GM19438 (cell line): ENCODE data around the gene SYNE4.
"Not testable (repeated sequence)": the region's sequence is repeated elsewhere in the genome, so short reads cannot be mapped to it uniquely, and the experiment has no call there.

Experiments
- ATAC-seq: cut with Tn5 transposase; IDR thresholded peaks from one replicate; pipeline ENCODE4 v1.9.1; 2021; ENCODE audit warnings: low read depth; ENCODE audit not compliant: unreplicated experiment

SYNE4 gene

DNA sequence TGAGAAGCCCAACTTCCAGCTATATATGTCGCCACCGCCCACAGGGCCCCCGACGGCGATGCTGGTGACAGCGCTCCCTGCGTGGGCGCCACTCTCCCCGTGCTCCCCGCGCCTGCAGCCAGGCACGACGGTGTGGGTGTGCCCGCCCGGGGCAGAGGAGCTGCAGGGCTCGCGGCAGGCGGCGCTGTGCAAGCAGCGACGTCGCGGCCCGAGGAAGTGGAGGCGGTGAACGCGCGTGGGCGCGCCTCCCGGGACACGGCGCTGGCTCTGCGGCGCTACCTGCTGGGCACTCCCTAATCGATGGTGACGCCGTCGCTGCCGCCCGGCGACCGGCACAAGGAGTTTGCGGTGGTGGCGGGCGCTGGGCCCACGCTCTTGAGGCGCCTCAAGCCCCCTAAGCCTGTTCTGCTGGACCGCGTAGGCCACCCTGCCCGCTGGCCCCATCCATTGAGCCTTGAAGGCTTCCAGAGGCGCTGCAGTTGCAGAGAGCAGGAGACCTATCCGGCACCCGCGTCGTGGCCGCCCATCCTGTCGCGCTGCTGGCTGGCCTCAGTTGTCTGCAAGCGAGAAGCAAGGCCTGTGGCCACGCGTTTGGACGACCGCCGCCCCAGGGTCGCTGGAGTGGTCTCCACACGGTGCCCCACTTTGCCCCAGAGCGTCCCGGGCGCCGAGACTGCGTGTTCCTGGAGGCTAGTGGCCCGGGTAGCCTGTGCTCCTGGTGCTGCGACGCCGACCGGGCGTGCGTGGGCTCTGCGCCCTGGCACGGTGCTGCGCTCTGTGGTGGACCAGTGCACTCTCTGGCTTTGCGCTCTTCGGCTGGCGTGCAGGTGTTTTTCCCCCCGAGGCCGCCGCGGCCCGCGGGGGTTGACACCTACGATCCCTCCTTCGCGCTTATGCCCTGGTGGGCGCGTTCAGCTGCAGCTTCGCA lies 49.3 kb downstream of the SYNE4 start:
- no peak for ATAC-seq

- no peak for ATAC-seq
Measured at GRCh38 chr19:35958660-35959039, 50.0 kb downstream of the SYNE4 start.

GRCh38 chr19:35957411-35957810 lies 51.2 kb downstream of the SYNE4 start:
- ATAC-seq: not testable (repeated sequence)

DNA sequence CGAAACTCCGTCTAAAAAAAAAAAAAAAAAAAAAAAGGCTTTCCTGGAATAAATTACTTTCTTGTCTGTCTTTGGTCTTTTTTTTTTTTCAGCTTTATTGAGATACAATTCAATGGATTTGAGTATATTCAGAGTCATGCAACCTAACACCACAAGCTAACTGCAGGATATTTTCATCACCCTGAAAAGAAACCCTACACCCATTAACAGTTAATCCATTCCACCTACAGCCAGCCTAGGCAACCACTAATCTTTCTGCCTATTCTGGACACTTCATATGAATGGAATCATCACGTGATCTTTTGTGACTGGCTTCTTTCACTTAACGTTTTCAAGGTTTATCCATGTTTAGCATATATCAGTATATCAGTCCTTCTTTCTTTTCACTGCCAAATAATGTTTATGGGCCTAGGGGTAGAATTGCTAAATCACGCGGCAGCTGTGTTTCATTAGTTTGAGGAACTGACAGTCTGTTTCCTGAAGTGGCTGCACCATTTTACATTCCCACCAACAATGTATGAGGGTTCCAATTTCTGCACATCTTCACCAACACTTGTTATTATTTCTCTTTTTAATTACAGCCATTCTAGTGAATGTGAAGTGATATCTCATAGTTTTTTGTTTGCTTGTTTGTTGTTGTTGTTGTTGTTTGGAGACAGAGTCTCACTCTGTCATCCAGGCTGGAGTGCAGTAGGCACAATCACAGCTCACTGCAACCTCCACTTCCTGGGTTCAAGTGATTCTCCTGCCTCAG lies 52.6 kb downstream of the SYNE4 start:
- no peak for ATAC-seq
